SKM-1 treated with dmso at 0.1 percent for 144 hours (cell line): Measurements from ENCODE around the gene TCF7L1.
A peak's percentile ranks its signal among the peaks of the same experiment; 100 is the strongest.

Experiments
- DNase-seq: peaks from one replicate; lab custom pipeline; 2025; ENCODE audit not compliant: unreplicated experiment; lab: John Stamatoyannopoulos, UW

The TCF7L1 gene

DNA sequence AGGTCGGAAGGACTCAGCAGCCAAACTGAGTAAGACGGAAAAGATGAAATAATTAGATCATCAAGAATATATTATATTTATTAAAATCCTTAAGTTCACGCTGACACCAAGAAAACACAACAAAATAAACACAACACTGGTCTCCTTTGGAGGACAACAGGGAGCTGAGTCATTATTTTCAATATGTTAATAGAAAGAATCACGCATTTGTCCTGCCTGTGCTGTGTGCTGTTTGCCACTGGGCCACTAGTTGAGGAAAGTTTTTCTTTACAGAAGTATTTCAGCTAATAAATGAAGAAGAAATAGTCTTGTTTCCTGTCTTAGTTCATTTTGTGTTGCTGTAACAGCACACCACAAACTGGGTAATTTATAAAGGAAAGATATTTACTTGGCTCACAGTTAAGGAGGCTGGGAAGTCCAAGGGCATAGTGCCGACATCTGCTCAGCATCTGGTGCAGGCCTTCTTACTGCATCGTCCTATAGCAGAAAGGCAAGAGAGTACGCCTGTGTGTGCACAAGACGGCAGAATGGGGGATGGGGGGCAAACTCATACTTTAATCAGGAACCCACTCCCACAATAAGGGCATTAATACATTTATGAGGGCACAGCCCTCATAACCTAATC is 88.0 kb downstream of the TCF7L1 start:
- no peak for DNase-seq

- no peak for DNase-seq
Observed at GRCh38 chr2:85222792-85223191, 89.6 kb downstream of the TCF7L1 start.

- no peak for DNase-seq
Observed at GRCh38 chr2:85226783-85227182, 93.6 kb downstream of the TCF7L1 start.

GRCh38 chr2:85230679-85231467 is 97.7 kb downstream of the TCF7L1 start:
- DNase-seq = no peak

DNA sequence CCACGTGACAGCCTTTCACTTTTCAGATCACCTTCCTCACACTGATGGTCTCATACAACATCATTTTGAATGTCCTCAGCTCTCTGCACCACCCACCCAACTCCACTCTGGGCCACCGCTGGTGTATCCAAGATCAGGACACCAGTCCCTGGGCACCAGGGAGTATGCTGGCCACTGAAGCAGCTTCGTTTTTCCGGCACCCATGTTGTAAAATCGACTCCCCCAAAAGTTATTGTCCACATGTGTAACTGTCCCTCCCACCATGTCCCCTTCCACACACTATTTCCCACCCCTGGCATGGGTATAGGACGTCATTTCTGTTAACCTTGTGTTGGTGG is 98.2 kb downstream of the TCF7L1 start:
- DNase-seq = no peak

GRCh38 chr2:85231952-85232351 is 98.8 kb downstream of the TCF7L1 start:
- no peak for DNase-seq

- no peak for DNase-seq
Observed at GRCh38 chr2:85234868-85235267, 101.7 kb downstream of the TCF7L1 start.

DNA sequence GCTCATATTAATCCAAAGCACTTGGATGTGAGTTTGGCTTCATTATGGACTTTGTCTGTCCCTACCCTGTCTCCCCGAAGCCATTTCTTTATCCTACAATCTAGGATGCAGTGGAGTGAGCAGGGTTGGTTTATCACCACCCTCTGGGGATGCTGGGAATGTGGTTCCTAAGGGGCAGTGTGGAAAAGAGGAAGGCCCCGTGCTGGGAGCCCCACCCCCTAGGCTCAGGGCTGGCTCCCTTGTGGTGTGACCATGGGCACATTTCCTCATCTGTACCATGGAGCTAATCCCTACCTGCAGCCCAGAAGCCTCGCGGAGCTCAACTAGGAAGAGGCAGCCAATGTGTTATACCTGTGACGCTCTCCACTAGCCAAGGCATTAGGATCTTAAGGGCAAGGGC is 102.1 kb downstream of the TCF7L1 start:
- no peak for DNase-seq

DNA sequence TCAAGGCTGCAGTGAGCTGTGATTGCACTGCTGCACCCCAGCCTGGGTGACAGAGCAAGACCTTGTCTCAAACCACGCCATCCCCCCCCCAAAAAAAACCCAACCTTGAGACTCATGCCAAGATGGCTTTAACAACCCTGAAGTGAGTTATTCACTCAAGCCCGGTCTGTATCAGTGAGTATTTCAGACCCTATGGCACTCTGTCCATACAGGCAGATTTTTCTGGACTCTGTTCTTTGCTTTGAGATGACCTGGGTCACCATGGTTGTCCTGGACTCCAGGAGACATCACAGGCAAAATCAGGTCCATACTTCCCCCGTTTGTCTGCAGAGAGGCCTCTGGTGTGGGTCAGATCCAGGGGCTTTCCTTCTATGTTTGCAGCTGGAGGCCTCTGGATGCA is 102.9 kb downstream of the TCF7L1 start:
- no peak for DNase-seq

GRCh38 chr2:85237849-85238565 is 104.8 kb downstream of the TCF7L1 start:
- DNase-seq = no peak

- DNase-seq = no peak
Observed at GRCh38 chr2:85238607-85239006, 105.4 kb downstream of the TCF7L1 start.

GRCh38 chr2:85239102-85239501 is 105.9 kb downstream of the TCF7L1 start:
- DNase-seq = no peak

DNA sequence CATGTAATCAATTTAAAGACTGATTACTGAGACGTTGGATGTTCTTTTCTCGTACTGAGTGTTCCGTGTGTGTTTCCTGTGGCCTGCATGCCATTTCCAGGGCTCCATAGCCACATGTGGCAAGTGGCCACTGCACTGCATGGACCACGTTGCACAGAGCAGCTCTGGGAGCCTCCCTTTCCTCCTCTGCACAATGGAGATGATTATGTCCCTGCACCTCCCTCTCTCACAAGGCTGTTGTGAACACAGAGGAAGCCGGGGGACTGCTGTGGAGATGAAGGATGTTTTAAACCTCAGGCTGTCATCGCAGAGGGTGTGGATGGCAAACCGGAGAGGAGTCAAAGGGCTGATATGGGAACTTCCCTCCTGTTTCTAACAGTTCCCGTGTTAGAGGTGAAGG is 106.9 kb downstream of the TCF7L1 start:
- DNase-seq = no peak

- no peak for DNase-seq
Observed at GRCh38 chr2:85242321-85242720, 109.1 kb downstream of the TCF7L1 start.

GRCh38 chr2:85243101-85244072 is 110.2 kb downstream of the TCF7L1 start:
- DNase-seq = peak; percentile 26

- DNase-seq = no peak
Observed at GRCh38 chr2:85244828-85245227, 111.6 kb downstream of the TCF7L1 start.

DNA sequence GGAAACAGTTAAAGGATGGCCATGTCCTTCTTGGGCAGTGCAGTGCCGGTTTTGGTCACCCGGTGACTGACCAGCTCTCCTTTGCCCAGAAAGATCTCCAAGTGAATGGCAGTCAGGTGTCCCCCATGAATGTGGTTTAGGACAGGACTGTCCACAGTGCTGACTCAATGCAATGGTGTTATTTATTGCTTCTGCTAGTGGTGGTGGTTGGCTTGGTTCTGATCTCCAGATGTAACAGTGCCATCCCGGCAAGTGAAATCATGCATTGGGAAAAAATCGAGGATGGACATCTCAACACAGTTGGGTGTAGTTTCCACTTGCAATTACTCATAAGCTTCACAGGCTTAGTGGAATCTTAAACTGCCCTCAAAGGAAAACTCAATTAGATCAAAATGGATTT is 112.7 kb downstream of the TCF7L1 start:
- no peak for DNase-seq

- DNase-seq = no peak
Observed at GRCh38 chr2:85246348-85246747, 113.2 kb downstream of the TCF7L1 start.

GRCh38 chr2:85247610-85248009 is 114.4 kb downstream of the TCF7L1 start:
- DNase-seq = no peak

GRCh38 chr2:85248773-85249509 is 115.7 kb downstream of the TCF7L1 start:
- no peak for DNase-seq
